Hematopoietic multipotent progenitor cell treated with erythropoietin and hydrocortisone succinate and interleukin-3 and kit ligand, for 4 days (in vitro differentiated cells): ENCODE measurements around the gene SLC25A26.

Experiments
- DNase-seq: peaks from one replicate; pipeline ENCODE4 v3.0.0-alpha.2; 2015

SLC25A26 gene

GRCh38 chr3:66338927-66339326 lies 118.1 kb downstream of the SLC25A26 start:
- DNase-seq, result no peak

GRCh38 chr3:66342717-66343356 lies 122.0 kb downstream of the SLC25A26 start:
- no peak for DNase-seq

GRCh38 chr3:66344391-66344811 lies 123.6 kb downstream of the SLC25A26 start:
- no peak for DNase-seq

GRCh38 chr3:66344848-66345578 lies 124.2 kb downstream of the SLC25A26 start:
- DNase-seq, result no peak

GRCh38 chr3:66348704-66349103 lies 127.9 kb downstream of the SLC25A26 start:
- no peak for DNase-seq

- no peak for DNase-seq
Observed at GRCh38 chr3:66350601-66351000, 129.8 kb downstream of the SLC25A26 start.

GRCh38 chr3:66353039-66353438 lies 132.2 kb downstream of the SLC25A26 start:
- DNase-seq, result no peak

GRCh38 chr3:66353530-66353929 lies 132.7 kb downstream of the SLC25A26 start:
- DNase-seq, result no peak

GRCh38 chr3:66354001-66354400 lies 133.2 kb downstream of the SLC25A26 start:
- no peak for DNase-seq

GRCh38 chr3:66355394-66355793 lies 134.6 kb downstream of the SLC25A26 start:
- no peak for DNase-seq

- DNase-seq, result no peak
Observed at GRCh38 chr3:66355997-66356396, 135.2 kb downstream of the SLC25A26 start.

GRCh38 chr3:66361356-66361755 lies 140.6 kb downstream of the SLC25A26 start:
- no peak for DNase-seq

- no peak for DNase-seq
Observed at GRCh38 chr3:66362541-66362941, 141.7 kb downstream of the SLC25A26 start.

GRCh38 chr3:66363148-66363547 lies 142.3 kb downstream of the SLC25A26 start:
- no peak for DNase-seq

GRCh38 chr3:66365080-66365479 lies 144.3 kb downstream of the SLC25A26 start:
- no peak for DNase-seq

GRCh38 chr3:66366747-66367146 lies 145.9 kb downstream of the SLC25A26 start:
- no peak for DNase-seq

- DNase-seq, result no peak
Observed at GRCh38 chr3:66367979-66368378, 147.2 kb downstream of the SLC25A26 start.

- DNase-seq, result no peak
Observed at GRCh38 chr3:66370179-66370578, 149.4 kb downstream of the SLC25A26 start.

GRCh38 chr3:66371432-66371831 lies 150.6 kb downstream of the SLC25A26 start:
- no peak for DNase-seq

GRCh38 chr3:66372681-66373350 lies 152.0 kb downstream of the SLC25A26 start:
- peak; percentile 25 for DNase-seq

- no peak for DNase-seq
Observed at GRCh38 chr3:66376568-66376967, 155.8 kb downstream of the SLC25A26 start.

- peak; percentile 24 for DNase-seq
Observed at GRCh38 chr3:66377800-66378199, 157.0 kb downstream of the SLC25A26 start.

- DNase-seq, result peak; percentile 34
Observed at GRCh38 chr3:66378256-66378655, 157.5 kb downstream of the SLC25A26 start.

- DNase-seq, result no peak
Observed at GRCh38 chr3:66379565-66379964, 158.8 kb downstream of the SLC25A26 start.
